Activated CD8-positive, alpha-beta T cell treated with anti-CD3 and anti-CD28 coated beads for 36 hours (primary cell): ENCODE data around the gene QARS1. TPM values are rescaled to one million over a fixed set of nuclear protein-coding genes. Genes with fewer than 3 reads are reported as not detected.

Experiments
- ATAC-seq: fragments of 200-7000 bp; cut with Tn5 transposase; one replicate; pipeline ENCODE4 v1.10.0; 2021; ENCODE audit warnings: mild to moderate bottlenecking, moderate library complexity
- CTCF ChIA-PET: fragments of 350-600 bp; sonication (Branson Sonifier 250); formaldehyde crosslinking; loops from one replicate; lab custom pipeline; 2021; ENCODE audit warnings: antibody characterized with exemption; lab: Charles Lee
- POLR2A ChIA-PET: fragments of 350-600 bp; sonication (Branson Sonifier 250); formaldehyde crosslinking; loops from one replicate; lab custom pipeline; 2021; ENCODE audit warnings: antibody characterized with exemption; lab: Charles Lee
- DNase-seq: peaks from one replicate; pipeline ENCODE4 v3.0.0-alpha.2; 2020
- H3K27ac Mint-ChIP-seq: one replicate; pipeline ENCODE4 v1.8.0; 2021; ENCODE audit warnings: mild to moderate bottlenecking, mixed read lengths
- H3K27me3 Mint-ChIP-seq: one replicate; pipeline ENCODE4 v1.8.0; 2021; ENCODE audit warnings: mixed read lengths
- H3K36me3 Mint-ChIP-seq: one replicate; pipeline ENCODE4 v1.8.0; 2021; ENCODE audit warnings: low read depth, mixed read lengths
- H3K4me1 Mint-ChIP-seq: one replicate; pipeline ENCODE4 v1.8.0; 2021; ENCODE audit warnings: low read depth, mixed read lengths
- H3K4me3 Mint-ChIP-seq: one replicate; pipeline ENCODE4 v1.8.0; 2021; ENCODE audit warnings: mild to moderate bottlenecking, moderate library complexity, mixed read lengths
- H3K9me3 Mint-ChIP-seq: one replicate; pipeline ENCODE4 v1.8.0; 2021; ENCODE audit warnings: mixed read lengths
- intact Hi-C: fragments of 100-400 bp; cut with micrococcal nuclease; formaldehyde crosslinking; loops from one replicate; pipeline ENCODE4 v1.10.0; 2022
- total RNA-seq, 2 experiments: library from RNA; stranded (reverse); gene quantifications; one replicate each; pipeline ENCODE4 v1.2.3, GENCODE V29; 2021
- TF ChIP-seq, protein P1 (sequence below): fragments of 200-600 bp; IDR thresholded peaks from one replicate; pipeline ENCODE4 v1.8.0; 2022; ENCODE audit warnings: antibody characterized with exemption, mild to moderate bottlenecking

QARS1 gene
- 100 to 1,000 TPM; 270 to 282 TPM for total RNA-seq

DNA sequence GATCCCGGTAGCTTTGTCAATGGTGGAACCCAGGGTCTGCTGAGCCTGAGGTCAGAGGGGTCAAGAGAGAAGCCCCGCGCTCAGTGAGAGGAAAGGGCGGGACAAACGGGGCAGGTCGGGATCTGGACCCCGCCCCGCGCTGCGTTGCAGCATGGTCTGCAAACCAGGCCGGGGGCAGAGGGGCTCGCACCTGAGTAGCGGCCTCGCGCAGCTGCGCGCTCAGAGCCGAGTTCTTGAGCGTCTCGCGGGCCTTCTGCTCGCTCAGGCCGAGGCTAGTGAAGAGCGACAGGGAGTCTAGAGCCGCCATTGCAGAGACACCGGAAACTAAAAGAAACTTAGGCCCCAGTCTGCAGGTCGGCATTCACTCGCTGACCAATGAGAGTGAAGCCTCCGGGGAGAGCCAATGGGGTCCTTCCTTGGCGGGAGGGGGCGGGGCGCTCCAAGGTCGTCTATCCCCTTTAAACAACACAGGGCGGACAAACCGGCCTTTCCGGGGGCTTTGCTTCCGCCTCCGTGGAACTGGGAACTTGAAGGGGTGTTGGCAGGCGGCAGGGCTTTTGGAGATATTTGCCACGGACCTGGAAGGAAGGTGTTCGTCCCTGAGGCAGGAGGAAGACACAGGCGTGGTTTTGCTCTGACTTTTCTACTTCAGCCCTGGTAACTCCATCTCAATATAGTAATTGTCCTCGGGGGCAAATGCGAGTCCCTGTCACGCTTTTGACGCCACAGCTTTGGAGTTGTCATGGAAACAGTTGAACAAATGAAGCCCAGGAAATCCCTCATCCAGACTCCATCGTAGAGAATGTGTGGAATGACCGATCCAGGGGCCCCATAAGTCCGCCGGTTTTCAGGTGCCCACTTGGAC is at the start of gene QARS1:
TSS of gene QARS1 (minus strand) at position 331 of the 865 bp plus-strand sequence. CDS start at position 307, 24 bp downstream.
- intact Hi-C loops: no loop called here

DNA sequence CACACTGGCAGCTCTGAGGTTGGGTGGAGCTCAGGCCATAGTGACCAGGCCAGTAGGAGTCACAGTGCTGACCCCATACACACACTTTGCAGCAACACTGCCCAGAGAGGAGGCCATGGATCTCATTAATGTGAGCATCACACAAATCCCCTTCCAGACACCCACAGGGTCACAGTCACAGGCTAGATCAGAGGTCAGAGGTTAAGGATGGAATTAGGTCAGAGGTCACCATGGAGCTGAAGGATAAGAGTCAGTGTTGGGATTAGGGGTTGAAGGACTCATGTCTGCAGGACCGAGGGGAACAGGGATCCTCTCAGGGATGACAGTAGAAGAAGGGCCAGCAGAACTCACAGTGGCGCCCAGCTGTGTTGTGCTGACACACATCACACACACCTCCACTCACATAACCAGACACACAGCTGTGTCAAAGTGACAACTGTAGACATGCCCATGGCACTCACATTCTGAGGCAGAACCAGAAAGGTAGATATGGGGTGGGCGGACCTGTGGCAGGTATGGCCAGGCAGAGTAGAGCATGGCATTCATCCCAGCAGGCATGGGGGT is 48.9 kb upstream of the QARS1 start:
- Mint-ChIP-seq H3K36me3 (no peaks in the 10 kb centered on the region), H3K9me3 (no peaks in the 10 kb centered on the region), H3K4me1 (no peaks in the 10 kb centered on the region), H3K27ac (no peak overlapping the region), H3K4me3 (no peak overlapping the region), H3K27me3 (no peaks in the 10 kb centered on the region)
- CTCF ChIA-PET: interaction anchor here (1.4 kb wide), 1 partner anchor 165 kb away, joined by 5 read pairs; no protein-coding TSS in a partner anchor
- no peak for DNase-seq
- TF ChIP-seq, protein P1, sequence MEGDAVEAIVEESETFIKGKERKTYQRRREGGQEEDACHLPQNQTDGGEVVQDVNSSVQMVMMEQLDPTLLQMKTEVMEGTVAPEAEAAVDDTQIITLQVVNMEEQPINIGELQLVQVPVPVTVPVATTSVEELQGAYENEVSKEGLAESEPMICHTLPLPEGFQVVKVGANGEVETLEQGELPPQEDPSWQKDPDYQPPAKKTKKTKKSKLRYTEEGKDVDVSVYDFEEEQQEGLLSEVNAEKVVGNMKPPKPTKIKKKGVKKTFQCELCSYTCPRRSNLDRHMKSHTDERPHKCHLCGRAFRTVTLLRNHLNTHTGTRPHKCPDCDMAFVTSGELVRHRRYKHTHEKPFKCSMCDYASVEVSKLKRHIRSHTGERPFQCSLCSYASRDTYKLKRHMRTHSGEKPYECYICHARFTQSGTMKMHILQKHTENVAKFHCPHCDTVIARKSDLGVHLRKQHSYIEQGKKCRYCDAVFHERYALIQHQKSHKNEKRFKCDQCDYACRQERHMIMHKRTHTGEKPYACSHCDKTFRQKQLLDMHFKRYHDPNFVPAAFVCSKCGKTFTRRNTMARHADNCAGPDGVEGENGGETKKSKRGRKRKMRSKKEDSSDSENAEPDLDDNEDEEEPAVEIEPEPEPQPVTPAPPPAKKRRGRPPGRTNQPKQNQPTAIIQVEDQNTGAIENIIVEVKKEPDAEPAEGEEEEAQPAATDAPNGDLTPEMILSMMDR: no peak
- intact Hi-C loops: no loop called here
- ATAC-seq: no peak
- POLR2A ChIA-PET: interaction anchor here (1.0 kb wide), 1 partner anchor 125 kb away, joined by 3 read pairs; no protein-coding TSS in a partner anchor

More for the DNA sequence above, at the start of gene QARS1:
- ATAC-seq: peak; percentile 99
- Mint-ChIP-seq H3K27me3 (no peaks in the 10 kb centered on the region), H3K4me1 (peaks cover 21% of the 10 kb centered on the region), H3K4me3 (peak within 1 kb of the TSS; percentile 99), H3K9me3 (no peaks in the 10 kb centered on the region), H3K36me3 (peaks cover 32% of the 10 kb centered on the region), H3K27ac (peak within 1 kb of the TSS; percentile 96)
- DNase-seq: peak; percentile 96
- TF ChIP-seq, protein P1: no peak
- ChIA-PET CTCF (interaction anchor here (0.7 to 1.7 kb wide), 4 partner anchors 10 to 75 kb away, joined by 3 to 13 read pairs (median 3); partner anchors contain the start of genes QRICH1 and USP19), POLR2A (interaction anchor here (0.9 to 3.6 kb wide), 6 partner anchors 9 to 83 kb away, joined by 4 to 54 read pairs (median 8); partner anchors contain the start of genes NDUFAF3, QRICH1 and USP19)

DNA sequence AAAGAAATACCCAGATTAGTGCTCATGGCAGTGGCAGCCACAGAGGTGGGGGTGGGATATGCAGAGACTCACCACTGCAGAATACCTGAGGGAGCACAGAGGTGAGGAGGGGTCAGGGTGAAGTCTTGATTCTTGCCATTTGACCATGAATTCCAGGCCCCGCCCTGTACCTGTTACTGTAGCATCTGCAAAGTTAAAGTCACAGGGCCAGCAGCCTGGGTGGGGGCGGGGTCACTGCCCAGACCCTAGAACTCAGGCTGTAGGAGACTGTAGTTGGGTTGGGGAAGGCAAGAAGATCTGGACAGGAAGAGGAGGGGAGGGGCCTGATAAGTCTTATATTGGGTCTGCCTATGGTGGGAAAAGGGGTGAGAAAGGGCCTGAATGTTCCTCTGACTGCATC is 47.1 kb upstream of the QARS1 start:
- ChIA-PET POLR2A (no interaction called here), CTCF (no interaction called here)
- H3K4me3 Mint-ChIP-seq: no peak overlapping the region
- intact Hi-C loops: no loop called here
- no peak overlapping the region for H3K27ac Mint-ChIP-seq
- no peaks in the 10 kb centered on the region for H3K36me3 Mint-ChIP-seq
- H3K4me1 Mint-ChIP-seq: no peaks in the 10 kb centered on the region
- ATAC-seq (no peak), DNase-seq (no peak)
- no peaks in the 10 kb centered on the region for H3K9me3 Mint-ChIP-seq
- no peaks in the 10 kb centered on the region for H3K27me3 Mint-ChIP-seq
- TF ChIP-seq, protein P1: no peak

DNA sequence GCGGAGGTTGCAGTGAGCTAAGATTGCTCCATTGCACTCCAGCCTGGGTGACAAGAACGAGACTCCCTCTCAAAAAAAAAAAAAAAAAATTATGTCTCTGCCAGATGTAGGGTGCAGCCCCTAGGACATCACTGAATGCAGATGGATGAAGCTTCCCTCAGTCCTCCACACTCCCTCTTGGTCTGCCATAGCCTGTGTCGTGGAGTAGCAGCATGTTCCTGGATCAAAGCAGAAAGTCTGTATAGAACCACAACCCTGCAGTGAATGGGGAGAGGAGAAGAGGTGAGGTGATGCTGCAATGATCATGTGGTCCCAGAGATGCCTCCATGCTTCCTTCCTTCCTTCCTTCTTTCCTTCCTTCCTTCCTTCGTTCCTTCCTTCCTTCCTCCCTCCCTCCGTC is 43.6 kb upstream of the QARS1 start:
- Mint-ChIP-seq H3K4me1 (no peaks in the 10 kb centered on the region), H3K27ac (no peak overlapping the region), H3K9me3 (no peaks in the 10 kb centered on the region), H3K27me3 (no peaks in the 10 kb centered on the region), H3K4me3 (no peak overlapping the region), H3K36me3 (no peaks in the 10 kb centered on the region)
- TF ChIP-seq, protein P1: no peak
- ATAC-seq (no peak), DNase-seq (no peak)
- intact Hi-C loops: no loop called here
- POLR2A ChIA-PET: interaction anchor here (0.7 kb wide), 1 partner anchor 118 kb away, joined by 3 read pairs; no protein-coding TSS in a partner anchor
- CTCF ChIA-PET: no interaction called here
